Suppressor macrophage (primary cell): ENCODE results near the gene MRGPRE.

Experiments used
- DNase-seq, 4 experiments: peaks; one replicate each; pipeline ENCODE4 v3.0.0-alpha.2; 2020 to 2022

Gene MRGPRE

DNA sequence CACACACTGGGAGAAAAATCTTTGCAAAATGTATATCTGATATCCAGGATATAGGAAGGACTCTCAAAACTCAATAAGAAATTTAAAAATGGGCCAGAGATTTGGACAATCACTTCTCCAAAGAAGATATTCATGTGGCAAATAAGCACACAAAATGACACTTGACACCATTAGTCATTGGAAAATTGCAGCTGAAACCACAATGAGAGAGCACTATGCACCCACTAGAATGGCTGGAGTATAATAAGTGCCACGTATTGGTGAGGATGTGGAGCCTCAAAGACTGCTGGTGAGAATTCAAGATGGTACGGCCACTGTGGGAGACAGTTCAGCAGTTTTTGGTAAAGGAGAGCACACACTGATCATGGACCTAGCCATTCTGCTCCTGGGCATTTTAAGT is 54.3 kb downstream of the MRGPRE start:
- DNase-seq = peak; percentile 31 to 72 (median 56)
